Measurements from ENCODE around the gene CCDC146. TPM values are rescaled to one million over a fixed set of nuclear protein-coding genes. Genes with fewer than 3 reads are reported as not detected.
A peak's percentile ranks its signal among the peaks of the same experiment; 100 is the strongest.

CCDC146 gene
- polyA plus RNA-seq, 1 experiment = 8.8 TPM

DNA sequence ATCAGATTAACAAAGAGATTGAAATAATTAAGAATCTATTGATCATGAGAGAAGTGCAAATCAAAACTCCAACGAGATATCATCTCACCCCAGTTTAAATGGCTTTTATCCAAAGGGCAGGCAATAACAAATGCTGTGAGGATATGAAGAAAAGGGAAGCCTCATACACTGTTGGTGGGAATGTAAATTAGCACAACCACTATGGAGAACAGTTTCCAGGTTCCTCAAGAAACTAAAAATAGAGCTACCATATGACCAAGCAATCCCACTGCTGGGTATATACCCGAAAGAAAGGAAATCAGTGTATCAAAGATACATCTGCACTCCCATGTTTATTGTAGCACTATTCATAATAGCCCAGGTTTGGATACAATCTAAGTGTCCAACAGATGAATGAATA, 63.5 kb downstream of the CCDC146 start:
- CTCF ChIA-PET = no interaction called here
- no peaks in the 10 kb centered on the region for H3K27me3 ChIP-seq (ENCODE audit: control insufficient read depth, insufficient read depth, low read length)
- no peak for TF ChIP-seq CTCF (IDR thresholded peaks at IDR 0.05; ENCODE audit: low read depth, low read length)
- H3K27ac ChIP-seq (ENCODE audit: low read depth, low read length) = no peak overlapping the region
- DNase-seq (ENCODE audit: low read depth, low spot score) = no peak
- H3K9me3 ChIP-seq (ENCODE audit: control insufficient read depth, insufficient read depth, low read length) = no peaks in the 10 kb centered on the region
- H3K4me3 ChIP-seq (ENCODE audit: low read depth, low read length) = no peak overlapping the region
- POLR2A ChIA-PET = no interaction called here

- H3K9me3 ChIP-seq (ENCODE audit: control insufficient read depth, insufficient read depth, low read length) = no peaks in the 10 kb centered on the region
- no peaks in the 10 kb centered on the region for H3K27me3 ChIP-seq (ENCODE audit: control insufficient read depth, insufficient read depth, low read length)
- DNase-seq (ENCODE audit: low read depth, low spot score) = no peak
- ChIA-PET POLR2A (no interaction called here), CTCF (no interaction called here)
- TF ChIP-seq CTCF (IDR thresholded peaks at IDR 0.05; ENCODE audit: low read depth, low read length) = no peak
- H3K27ac ChIP-seq (ENCODE audit: low read depth, low read length) = no peak overlapping the region
- H3K4me3 ChIP-seq (ENCODE audit: low read depth, low read length) = no peak overlapping the region
Observed at GRCh38 chr7:77188731-77189437, 66.5 kb downstream of the CCDC146 start.

DNA sequence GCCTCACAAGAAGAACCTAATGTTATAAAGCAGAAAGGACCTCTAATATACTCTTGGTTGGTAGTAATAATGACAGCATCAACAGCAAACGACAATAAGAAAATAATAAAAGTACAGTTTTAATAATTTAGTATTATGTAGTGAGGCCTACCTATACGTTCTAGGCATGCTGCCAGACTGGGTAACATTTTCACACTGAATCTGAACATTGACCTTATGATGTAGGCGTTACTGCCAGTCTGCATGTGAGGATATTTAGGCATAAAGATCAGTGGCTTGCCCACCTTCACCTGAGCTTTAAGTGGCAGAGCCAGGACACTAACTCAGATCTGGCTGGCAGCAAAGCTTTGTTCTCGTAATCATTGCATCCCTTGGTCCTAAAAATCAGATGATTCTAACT, 74.7 kb downstream of the CCDC146 start:
- no peak for TF ChIP-seq CTCF (IDR thresholded peaks at IDR 0.05; ENCODE audit: low read depth, low read length)
- POLR2A ChIA-PET = no interaction called here
- Histone ChIP-seq H3K27me3 (ENCODE audit: control insufficient read depth, insufficient read depth, low read length) (no peaks in the 10 kb centered on the region), H3K4me3 (ENCODE audit: low read depth, low read length) (peak overlapping the region; percentile 41), H3K9me3 (ENCODE audit: control insufficient read depth, insufficient read depth, low read length) (no peaks in the 10 kb centered on the region), H3K27ac (ENCODE audit: low read depth, low read length) (no peak overlapping the region)
- CTCF ChIA-PET = no interaction called here
- DNase-seq (ENCODE audit: low read depth, low spot score) = no peak

GRCh38 chr7:77199013-77199966, 76.9 kb downstream of the CCDC146 start, which contains the start of gene FGL2:
Gene FGL2, minus strand, starts transcription at chr7:77199819. Its CDS starts 26 bp downstream, at chr7:77199793.
- no peak for TF ChIP-seq CTCF (IDR thresholded peaks at IDR 0.05; ENCODE audit: low read depth, low read length)
- Histone ChIP-seq H3K4me3 (ENCODE audit: low read depth, low read length) (peak within 1 kb of the TSS; percentile 64), H3K27ac (ENCODE audit: low read depth, low read length) (no peak within 1 kb of the TSS), H3K9me3 (ENCODE audit: control insufficient read depth, insufficient read depth, low read length) (no peaks in the 10 kb centered on the region), H3K27me3 (ENCODE audit: control insufficient read depth, insufficient read depth, low read length) (no peaks in the 10 kb centered on the region)
- ChIA-PET POLR2A (interaction anchor here (1.0 to 1.3 kb wide), 2 partner anchors 55 to 59 kb away, joined by 3 to 6 read pairs; no protein-coding TSS in a partner anchor), CTCF (interaction anchor here (0.9 to 2.4 kb wide), 4 partner anchors 48 to 133 kb away, joined by 4 to 12 read pairs (median 8); no protein-coding TSS in a partner anchor)
- peak; percentile 15 for DNase-seq (ENCODE audit: low read depth, low spot score)
